ENCODE measurements around the gene MMS19.

The MMS19 gene

GRCh38 chr10:97525086-97525485 is 26.9 kb upstream of the MMS19 start:
- DNase-seq (ENCODE audit: low spot score): no peak

- DNase-seq (ENCODE audit: low spot score): no peak
Measured at GRCh38 chr10:97522937-97523336, 24.7 kb upstream of the MMS19 start.

GRCh38 chr10:97522071-97522470 is 23.8 kb upstream of the MMS19 start:
- no peak for DNase-seq (ENCODE audit: low spot score)

- no peak for DNase-seq (ENCODE audit: low spot score)
Measured at GRCh38 chr10:97520978-97521761, 22.9 kb upstream of the MMS19 start.

GRCh38 chr10:97520520-97520919 is 22.3 kb upstream of the MMS19 start:
- DNase-seq (ENCODE audit: low spot score): no peak

- DNase-seq (ENCODE audit: low spot score): no peak
Measured at GRCh38 chr10:97519342-97519741, 21.1 kb upstream of the MMS19 start.

GRCh38 chr10:97518301-97519043 is 20.2 kb upstream of the MMS19 start:
- DNase-seq (ENCODE audit: low spot score): no peak

- DNase-seq (ENCODE audit: low spot score): no peak
Measured at GRCh38 chr10:97517778-97518300, 19.6 kb upstream of the MMS19 start.

- DNase-seq (ENCODE audit: low spot score): no peak
Measured at GRCh38 chr10:97517096-97517750, 19.0 kb upstream of the MMS19 start.

- DNase-seq (ENCODE audit: low spot score): no peak
Measured at GRCh38 chr10:97515271-97515978, 17.2 kb upstream of the MMS19 start.

- DNase-seq (ENCODE audit: low spot score): no peak
Measured at GRCh38 chr10:97514344-97514743, 16.1 kb upstream of the MMS19 start.

GRCh38 chr10:97512993-97513392 is 14.8 kb upstream of the MMS19 start:
- no peak for DNase-seq (ENCODE audit: low spot score)

GRCh38 chr10:97511711-97512440 is 13.7 kb upstream of the MMS19 start:
- no peak for DNase-seq (ENCODE audit: low spot score)

- no peak for DNase-seq (ENCODE audit: low spot score)
Measured at GRCh38 chr10:97510686-97511085, 12.5 kb upstream of the MMS19 start.

- no peak for DNase-seq (ENCODE audit: low spot score)
Measured at GRCh38 chr10:97509120-97509680, 11.0 kb upstream of the MMS19 start.

GRCh38 chr10:97508342-97508741 is 10.1 kb upstream of the MMS19 start:
- DNase-seq (ENCODE audit: low spot score): no peak

- DNase-seq (ENCODE audit: low spot score): no peak
Measured at GRCh38 chr10:97506199-97506991, 8.2 kb upstream of the MMS19 start.

- DNase-seq (ENCODE audit: low spot score): no peak
Measured at GRCh38 chr10:97505152-97505551, 6.9 kb upstream of the MMS19 start.

- DNase-seq (ENCODE audit: low spot score): no peak
Measured at GRCh38 chr10:97503406-97503805, 5.2 kb upstream of the MMS19 start.

GRCh38 chr10:97502916-97503315 is 4.7 kb upstream of the MMS19 start:
- no peak for DNase-seq (ENCODE audit: low spot score)

- no peak for DNase-seq (ENCODE audit: low spot score)
Measured at GRCh38 chr10:97500297-97500575, 2.0 kb upstream of the MMS19 start.
